K562 (cell line): Measurements from ENCODE around the gene ANTKMT. TPM values are rescaled to one million over a fixed set of nuclear protein-coding genes. Genes with fewer than 3 reads are reported as not detected.

Experiments used
- BRD4 ChIP-seq: fragments of 200-600 bp; sonication (generic); IDR thresholded peaks from 2 replicates; pipeline ENCODE4 v1.6.1; 2017; ENCODE audit warnings: inconsistent platforms
- E2F3 ChIP-seq: fragments of 250-450 bp; sonication (Bioruptor Pico); IDR thresholded peaks from 2 replicates; pipeline ENCODE4 v1.4.0; 2020; ENCODE audit warnings: mild to moderate bottlenecking
- ESRRA ChIP-seq: fragments of 450-650 bp; IDR thresholded peaks from 2 replicates; pipeline ENCODE4 v1.6.1; 2014; ENCODE audit warnings: low read depth, mild to moderate bottlenecking, moderate library complexity, borderline replicate concordance
- ETV1 ChIP-seq: fragments of 450-650 bp; conservative IDR thresholded peaks from 2 replicates; pipeline ENCODE4 v1.6.1; 2016; ENCODE audit warnings: missing genetic modification characterization, control low read depth, low read depth, missing compliant biosample characterization
- HEY1 ChIP-seq: fragments of 250-450 bp; sonication (Bioruptor Pico); IDR thresholded peaks from 2 replicates; pipeline ENCODE4 v1.5.0; 2020; ENCODE audit warnings: mild to moderate bottlenecking, moderate library complexity, borderline replicate concordance
- HMGN3 ChIP-seq: IDR thresholded peaks from 2 replicates; pipeline ENCODE4 v1.6.1; 2011; ENCODE audit warnings: borderline replicate concordance, low read depth, mild to moderate bottlenecking, mixed read lengths, low read length; ENCODE audit not compliant: insufficient read length; ENCODE audit errors: extremely low read depth
- MITF ChIP-seq: IDR thresholded peaks from 2 replicates; pipeline ENCODE4 v1.6.1; 2014; ENCODE audit warnings: antibody characterized with exemption
- NELFE ChIP-seq: IDR thresholded peaks from 2 replicates; pipeline ENCODE4 v1.6.1; 2011; ENCODE audit warnings: mild to moderate bottlenecking; ENCODE audit not compliant: insufficient read depth, insufficient read length
- NFE2 ChIP-seq: IDR thresholded peaks from 2 replicates; pipeline ENCODE4 v1.6.1; 2014; ENCODE audit warnings: antibody characterized with exemption, low read depth
- SAFB2 ChIP-seq: fragments of 200-400 bp; formaldehyde crosslinking; IDR thresholded peaks from 2 replicates; pipeline ENCODE4 v1.6.1; 2018; ENCODE audit warnings: borderline replicate concordance, low read length, low read depth, moderate library complexity; ENCODE audit not compliant: severe bottlenecking
- TEAD2 ChIP-seq: fragments of 450-650 bp; IDR thresholded peaks from 2 replicates; pipeline ENCODE4 v1.6.1; 2016; ENCODE audit warnings: missing genetic modification characterization, control low read depth, missing compliant biosample characterization
- ZNF140 ChIP-seq: fragments of 250-450 bp; sonication (Bioruptor Pico); IDR thresholded peaks from 2 replicates; pipeline ENCODE4 v1.8.0; 2021; ENCODE audit warnings: moderate library complexity, mild to moderate bottlenecking, inconsistent platforms
- ZNF639 ChIP-seq, 2 experiments: fragments of 200-800 bp in 1 of 2; sonication (Bioruptor generic) in 1 of 2; sonication (generic) in 1 of 2; formaldehyde crosslinking in 1 of 2; IDR thresholded peaks in 1 of 2; conservative IDR thresholded peaks in 1 of 2; 2 replicates each; pipeline versions ENCODE4 v1.5.0 to v1.6.1; 2016 to 2020; ENCODE audit warnings: missing compliant biosample characterization in 1 of 2, missing genetic modification characterization in 1 of 2, missing genetic modification reagents in 1 of 2
- ZNF75A ChIP-seq: fragments of 450-650 bp; formaldehyde crosslinking; IDR thresholded peaks from 2 replicates; pipeline ENCODE4 v1.4.0; 2020; ENCODE audit warnings: mild to moderate bottlenecking
- polyA plus RNA-seq, 8 experiments: library from polyadenylated mRNA; depleted of rRNA in 4 of 8; stranded (reverse) in 5 of 8; unstranded in 3 of 8; fragments of >200 nt; fragmentation: Nextera tagmentation in 2 of 8; fragmentation: Illumina TruSeq in 1 of 8; extraction: Ambion mirVana in 2 of 8; extraction: Trizol in 1 of 8; gene quantifications; 2 replicates each; pipeline versions ENCODE4 v1.2.1 to v1.2.3, GENCODE V29; 2011 to 2014; ENCODE audit warnings: inconsistent platforms in 1 of 8, missing spikeins in 1 of 8
- total RNA-seq, 7 experiments: library from RNA; depleted of rRNA in 6 of 7; stranded (reverse); fragments of >200 nt in 6 of 7; fragmentation: Illumina TruSeq in 2 of 7; extraction: Trizol in 2 of 7; gene quantifications; 2 replicates each; pipeline versions ENCODE4 v1.2.1 to v1.2.3, GENCODE V29; 2011 to 2021; ENCODE audit warnings: low replicate concordance in 1 of 7
- TF ChIP-seq, protein P1 (sequence below): fragments of 150-350 bp; conservative IDR thresholded peaks from 2 replicates; pipeline ENCODE4 v1.6.1; 2014; ENCODE audit warnings: low read length
- TF ChIP-seq, protein P2 (sequence below): fragments of 250-450 bp; sonication (Bioruptor Pico); IDR thresholded peaks from 2 replicates; pipeline ENCODE4 v1.8.0; 2022; ENCODE audit warnings: moderate library complexity, mild to moderate bottlenecking, inconsistent platforms
- TF ChIP-seq, protein P3 (sequence below): sonication (generic); formaldehyde crosslinking; IDR thresholded peaks from 2 replicates; pipeline ENCODE4 v1.8.0; 2022; ENCODE audit warnings: mild to moderate bottlenecking, missing genetic modification reagents

Gene ANTKMT
- total and polyA plus RNA-seq, 9 of the 15 experiments (the other 6 are each of a cell fraction or from before 2014, with no cell fraction given): 0.58 to 217 (median 19.1) TPM

GRCh38 chr16:700684-701584 lies 20.0 kb upstream of the ANTKMT start (continued):
- TF ChIP-seq ZNF639 (CRISPR knock-in tag; conservative IDR thresholded peaks at IDR 0.05 in 1 of 2, IDR thresholded peaks at IDR 0.05 in 1 of 2) (no peak; a peak in 1 of 4 replicates), MITF (no peak), SAFB2 (no peak), NFE2 (no peak), ETV1 (tag) (no peak), E2F3 (CRISPR knock-in tag) (no peak), ESRRA (no peak), ZNF75A (CRISPR knock-in tag) (no peak), TEAD2 (no peak), HEY1 (CRISPR knock-in tag) (no peak), ZNF140 (CRISPR knock-in tag) (no peak), BRD4 (no peak), NELFE (no peak), HMGN3 (no peak)
- TF ChIP-seq, protein P1, sequence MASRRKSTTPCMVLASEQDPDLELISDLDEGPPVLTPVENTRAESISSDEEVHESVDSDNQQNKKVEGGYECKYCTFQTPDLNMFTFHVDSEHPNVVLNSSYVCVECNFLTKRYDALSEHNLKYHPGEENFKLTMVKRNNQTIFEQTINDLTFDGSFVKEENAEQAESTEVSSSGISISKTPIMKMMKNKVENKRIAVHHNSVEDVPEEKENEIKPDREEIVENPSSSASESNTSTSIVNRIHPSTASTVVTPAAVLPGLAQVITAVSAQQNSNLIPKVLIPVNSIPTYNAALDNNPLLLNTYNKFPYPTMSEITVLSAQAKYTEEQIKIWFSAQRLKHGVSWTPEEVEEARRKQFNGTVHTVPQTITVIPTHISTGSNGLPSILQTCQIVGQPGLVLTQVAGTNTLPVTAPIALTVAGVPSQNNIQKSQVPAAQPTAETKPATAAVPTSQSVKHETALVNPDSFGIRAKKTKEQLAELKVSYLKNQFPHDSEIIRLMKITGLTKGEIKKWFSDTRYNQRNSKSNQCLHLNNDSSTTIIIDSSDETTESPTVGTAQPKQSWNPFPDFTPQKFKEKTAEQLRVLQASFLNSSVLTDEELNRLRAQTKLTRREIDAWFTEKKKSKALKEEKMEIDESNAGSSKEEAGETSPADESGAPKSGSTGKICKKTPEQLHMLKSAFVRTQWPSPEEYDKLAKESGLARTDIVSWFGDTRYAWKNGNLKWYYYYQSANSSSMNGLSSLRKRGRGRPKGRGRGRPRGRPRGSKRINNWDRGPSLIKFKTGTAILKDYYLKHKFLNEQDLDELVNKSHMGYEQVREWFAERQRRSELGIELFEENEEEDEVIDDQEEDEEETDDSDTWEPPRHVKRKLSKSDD: no peak
- TF ChIP-seq, protein P2, sequence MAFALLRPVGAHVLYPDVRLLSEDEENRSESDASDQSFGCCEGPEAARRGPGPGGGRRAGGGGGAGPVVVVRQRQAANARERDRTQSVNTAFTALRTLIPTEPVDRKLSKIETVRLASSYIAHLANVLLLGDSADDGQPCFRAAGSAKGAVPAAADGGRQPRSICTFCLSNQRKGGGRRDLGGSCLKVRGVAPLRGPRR: no peak
- TF ChIP-seq, protein P3, sequence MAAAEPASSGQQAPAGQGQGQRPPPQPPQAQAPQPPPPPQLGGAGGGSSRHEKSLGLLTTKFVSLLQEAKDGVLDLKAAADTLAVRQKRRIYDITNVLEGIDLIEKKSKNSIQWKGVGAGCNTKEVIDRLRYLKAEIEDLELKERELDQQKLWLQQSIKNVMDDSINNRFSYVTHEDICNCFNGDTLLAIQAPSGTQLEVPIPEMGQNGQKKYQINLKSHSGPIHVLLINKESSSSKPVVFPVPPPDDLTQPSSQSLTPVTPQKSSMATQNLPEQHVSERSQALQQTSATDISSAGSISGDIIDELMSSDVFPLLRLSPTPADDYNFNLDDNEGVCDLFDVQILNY (CRISPR knock-in tag): no peak
